Ishikawa (cell line): ENCODE results near the gene MCM6.

Experiments used
- MAX ChIP-seq: IDR thresholded peaks from 2 replicates; pipeline ENCODE4 v1.6.1; 2012
- TAF1 ChIP-seq: IDR thresholded peaks from 2 replicates; pipeline ENCODE4 v1.6.1; 2012; ENCODE audit warnings: low read depth, mild to moderate bottlenecking
- TEAD4 ChIP-seq: IDR thresholded peaks from 2 replicates; pipeline ENCODE4 v1.6.1; 2012
- YY1 ChIP-seq: IDR thresholded peaks from 2 replicates; pipeline ENCODE4 v1.6.1; 2012; ENCODE audit warnings: low read depth

- TF ChIP-seq YY1, result no peak
- no peak for TF ChIP-seq TAF1
- no peak for TF ChIP-seq TEAD4
- TF ChIP-seq MAX, result no peak
Measured at GRCh38 chr2:135898234-135898786, 22.1 kb upstream of the MCM6 start.
